Glomerular visceral epithelial cell (primary cell): Measurements from ENCODE around the gene SSRP1.

ENCODE experiments used
- DNase-seq: peaks from one replicate; pipeline ENCODE4 v3.0.0-alpha.2; 2016; ENCODE audit errors: extremely low spot score

Gene SSRP1

GRCh38 chr11:57316017-57316416 lies 19.7 kb downstream of the SSRP1 start:
- no peak for DNase-seq

GRCh38 chr11:57315491-57315890 lies 20.2 kb downstream of the SSRP1 start:
- peak; percentile 42 for DNase-seq

GRCh38 chr11:57314221-57314973 lies 21.3 kb downstream of the SSRP1 start:
- DNase-seq: no peak

- DNase-seq: no peak
Measured at GRCh38 chr11:57313788-57314135, 21.9 kb downstream of the SSRP1 start.

- no peak for DNase-seq
Measured at GRCh38 chr11:57313071-57313787, 22.5 kb downstream of the SSRP1 start.

- no peak for DNase-seq
Measured at GRCh38 chr11:57312511-57313021, 23.1 kb downstream of the SSRP1 start.

- DNase-seq: peak; percentile 97
Measured at GRCh38 chr11:57311109-57311936, 24.4 kb downstream of the SSRP1 start.

- DNase-seq: no peak
Measured at GRCh38 chr11:57310630-57311086, 25.0 kb downstream of the SSRP1 start.

GRCh38 chr11:57310091-57310490 lies 25.6 kb downstream of the SSRP1 start:
- no peak for DNase-seq

GRCh38 chr11:57309106-57310059 lies 26.3 kb downstream of the SSRP1 start:
- DNase-seq: no peak

- no peak for DNase-seq
Measured at GRCh38 chr11:57308426-57309060, 27.1 kb downstream of the SSRP1 start.

- DNase-seq: no peak
Measured at GRCh38 chr11:57307666-57308270, 27.9 kb downstream of the SSRP1 start.

GRCh38 chr11:57306940-57307565 lies 28.6 kb downstream of the SSRP1 start:
- peak; percentile 47 for DNase-seq

- no peak for DNase-seq
Measured at GRCh38 chr11:57306161-57306876, 29.4 kb downstream of the SSRP1 start.

- DNase-seq: no peak
Measured at GRCh38 chr11:57305523-57305922, 30.2 kb downstream of the SSRP1 start.

- DNase-seq: peak; percentile 62
Measured at GRCh38 chr11:57303990-57304579, 31.6 kb downstream of the SSRP1 start.

- no peak for DNase-seq
Measured at GRCh38 chr11:57303280-57303989, 32.3 kb downstream of the SSRP1 start.

GRCh38 chr11:57302489-57302888 lies 33.2 kb downstream of the SSRP1 start:
- no peak for DNase-seq
